ENCODE data around the gene CADPS2.
"Not testable (repeated sequence)": the region's sequence is repeated elsewhere in the genome, so short reads cannot be mapped to it uniquely, and the experiment has no call there.

CADPS2 gene

DNA sequence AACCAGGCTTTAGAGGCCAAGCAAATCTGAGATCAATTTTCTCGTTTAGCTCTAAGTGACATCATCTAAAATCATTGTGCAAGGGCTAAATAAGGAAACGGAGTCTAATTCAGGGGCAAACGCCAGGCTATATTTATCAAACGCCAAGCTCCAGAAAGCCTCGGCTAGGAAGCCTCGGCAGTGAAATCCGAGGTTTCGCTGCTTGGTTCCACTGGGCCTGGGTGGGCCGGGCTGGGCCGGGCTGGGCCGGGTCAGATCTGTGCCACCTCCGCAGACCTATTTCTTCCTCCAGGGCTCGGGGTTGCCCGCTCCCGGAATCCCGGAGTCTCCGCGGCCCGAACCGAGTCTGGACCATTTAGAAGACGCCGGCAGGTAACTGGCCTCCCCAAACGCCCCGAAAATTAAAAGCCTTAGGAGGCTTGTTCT lies 581.3 kb downstream of the CADPS2 start:
- DNase-seq, result no peak

DNA sequence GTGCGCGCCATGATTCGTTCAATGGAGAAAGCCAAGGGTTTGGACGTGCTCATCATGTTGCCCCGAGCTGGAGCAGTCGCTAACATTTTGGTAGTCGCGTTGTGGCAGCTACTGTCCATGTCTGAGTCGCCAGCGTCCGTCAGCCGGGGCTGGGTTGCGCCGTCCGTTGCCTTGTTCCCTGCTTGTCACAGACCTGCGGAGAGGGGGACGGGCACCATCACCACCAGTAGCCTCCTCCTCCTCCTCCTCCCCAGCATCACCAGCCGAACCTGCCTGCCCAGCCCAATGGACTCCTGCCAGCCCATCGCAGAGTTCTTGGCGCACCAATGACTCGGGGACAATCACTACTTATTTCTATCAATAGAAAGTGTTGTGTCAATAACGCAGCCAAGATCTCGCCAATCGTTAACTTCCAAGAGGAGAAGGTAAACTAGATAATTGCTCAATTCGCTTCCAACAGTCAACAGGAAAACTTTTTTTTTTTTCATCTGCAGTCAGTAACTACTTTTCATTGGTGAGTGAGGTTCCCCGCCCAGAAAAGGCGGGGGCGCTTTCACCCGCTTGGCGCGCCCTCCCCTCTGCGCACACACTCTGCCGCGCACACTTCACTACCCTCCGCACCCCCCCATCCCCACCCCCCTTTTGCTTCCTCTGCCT lies 581.8 kb downstream of the CADPS2 start, which contains the start of gene FEZF1:
TSS of gene FEZF1 (minus strand) at position 432 of the 657 bp plus-strand sequence. CDS start at position 119, 313 bp downstream.
- no peak for DNase-seq

DNA sequence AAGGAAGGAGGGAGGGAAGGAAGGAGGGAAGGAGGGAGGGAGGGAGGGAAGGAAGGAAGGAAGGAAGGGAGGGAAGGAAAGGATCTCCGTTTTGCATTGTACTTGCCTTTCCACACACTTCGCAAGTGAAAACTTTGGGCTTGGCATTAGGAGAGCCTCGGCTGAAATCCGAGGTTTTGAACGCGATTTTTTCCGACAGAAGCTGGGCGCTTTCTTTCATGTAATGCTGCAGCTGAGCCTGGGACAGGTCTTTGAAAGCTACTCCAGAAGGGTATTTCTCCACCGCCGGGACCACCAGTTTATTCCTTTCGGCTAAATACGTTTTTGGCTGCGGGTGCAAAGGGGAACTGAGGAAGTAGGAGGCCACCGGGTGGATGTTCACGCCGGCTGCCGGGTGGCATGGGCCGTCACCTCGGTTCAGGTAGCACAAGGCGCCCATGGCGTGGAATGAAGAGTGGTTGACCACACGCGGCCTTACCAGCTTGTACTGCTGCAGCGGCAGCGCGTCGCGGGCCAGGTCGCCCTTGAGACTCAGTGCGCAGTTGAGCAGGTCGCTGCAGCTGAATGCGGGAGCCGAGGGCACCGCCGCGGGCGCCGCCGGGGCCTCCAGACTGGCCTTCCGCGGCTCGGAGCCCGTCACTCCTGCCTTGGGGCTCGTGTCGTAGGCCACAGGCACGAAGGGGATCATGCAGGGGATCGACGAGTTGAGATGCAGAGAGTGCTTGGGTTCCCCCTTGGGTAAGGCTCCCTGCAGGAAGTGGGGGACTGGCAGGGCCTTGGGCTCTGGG lies 582.5 kb downstream of the CADPS2 start:
- no peak for DNase-seq

DNA sequence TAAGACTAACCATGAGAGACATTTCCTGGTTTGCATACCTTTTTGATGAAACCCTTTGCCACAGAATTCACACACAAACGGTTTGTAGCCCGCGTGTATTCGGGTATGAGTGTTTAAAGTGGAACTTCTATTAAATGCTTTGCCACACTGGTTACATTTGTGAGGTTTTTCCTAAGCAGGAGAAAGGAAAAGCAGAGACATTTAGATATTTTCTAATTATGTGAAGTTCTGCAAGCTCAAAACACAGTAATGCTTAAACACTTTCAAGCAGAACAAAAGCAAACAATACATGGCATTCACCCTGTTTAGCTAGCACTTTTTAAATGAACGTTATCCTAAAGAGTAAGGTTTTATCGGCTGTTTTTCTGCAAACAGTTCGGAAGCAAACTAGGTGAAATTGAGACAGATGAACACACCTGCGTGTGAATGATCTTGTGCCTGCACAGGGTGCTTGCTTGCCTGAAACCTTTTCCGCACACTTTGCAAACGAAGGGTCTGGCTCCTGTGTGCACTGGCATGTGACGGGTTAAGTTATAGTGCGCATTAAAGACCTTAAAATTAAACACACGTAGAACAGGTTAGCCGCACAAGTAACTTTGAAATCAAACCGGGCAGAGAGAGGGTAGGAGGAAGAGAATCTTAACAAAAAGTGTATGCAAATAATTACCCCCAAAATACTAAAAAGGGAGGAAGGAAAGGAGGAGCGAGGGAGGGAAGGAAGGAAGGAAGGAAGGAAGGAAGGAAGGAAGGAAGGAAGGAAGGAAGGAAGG lies 583.3 kb downstream of the CADPS2 start:
- no peak for DNase-seq

DNA sequence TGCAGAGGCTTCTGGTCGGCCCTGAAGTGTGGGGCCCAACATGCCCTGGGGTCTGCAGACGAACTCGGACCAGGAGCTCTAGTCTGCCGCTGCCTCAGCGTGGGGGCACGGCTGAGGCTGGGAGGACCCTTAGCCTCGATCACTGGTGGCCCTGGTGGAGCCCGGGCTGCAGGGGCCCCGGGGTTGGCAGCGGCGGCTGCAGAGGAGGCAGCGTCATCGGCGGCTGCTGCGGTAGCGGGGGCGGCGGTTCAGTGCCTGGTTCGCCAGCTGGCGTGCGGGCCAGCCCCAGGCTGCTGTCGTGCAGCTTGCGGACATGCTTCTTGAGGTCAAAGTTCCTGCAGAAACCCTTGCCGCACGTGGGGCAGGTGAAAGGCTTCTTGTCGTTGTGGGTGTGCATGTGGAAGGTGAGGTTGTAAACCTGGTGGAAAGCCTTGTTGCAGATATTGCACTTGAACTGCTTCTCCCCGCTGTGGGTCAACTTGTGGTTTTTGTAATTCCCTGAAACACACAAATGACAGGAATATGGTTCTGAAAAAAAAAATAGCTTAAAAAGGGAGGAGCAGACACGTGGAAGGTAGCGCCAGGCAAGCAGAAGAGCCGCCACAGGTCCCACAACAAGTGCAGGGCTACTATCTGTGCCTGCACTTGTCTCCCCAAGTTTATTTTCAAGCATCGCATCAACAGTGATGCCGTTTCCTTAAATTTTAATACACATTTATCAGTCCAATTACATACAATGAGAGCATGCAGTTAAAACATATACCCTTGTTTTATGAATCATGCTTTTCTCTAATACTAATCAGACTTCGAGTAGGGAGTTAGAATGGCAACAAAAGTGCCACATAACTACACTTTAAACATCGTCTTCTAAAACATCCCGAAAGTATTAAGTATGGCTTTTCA lies 584.2 kb downstream of the CADPS2 start:
- DNase-seq, result no peak

DNA sequence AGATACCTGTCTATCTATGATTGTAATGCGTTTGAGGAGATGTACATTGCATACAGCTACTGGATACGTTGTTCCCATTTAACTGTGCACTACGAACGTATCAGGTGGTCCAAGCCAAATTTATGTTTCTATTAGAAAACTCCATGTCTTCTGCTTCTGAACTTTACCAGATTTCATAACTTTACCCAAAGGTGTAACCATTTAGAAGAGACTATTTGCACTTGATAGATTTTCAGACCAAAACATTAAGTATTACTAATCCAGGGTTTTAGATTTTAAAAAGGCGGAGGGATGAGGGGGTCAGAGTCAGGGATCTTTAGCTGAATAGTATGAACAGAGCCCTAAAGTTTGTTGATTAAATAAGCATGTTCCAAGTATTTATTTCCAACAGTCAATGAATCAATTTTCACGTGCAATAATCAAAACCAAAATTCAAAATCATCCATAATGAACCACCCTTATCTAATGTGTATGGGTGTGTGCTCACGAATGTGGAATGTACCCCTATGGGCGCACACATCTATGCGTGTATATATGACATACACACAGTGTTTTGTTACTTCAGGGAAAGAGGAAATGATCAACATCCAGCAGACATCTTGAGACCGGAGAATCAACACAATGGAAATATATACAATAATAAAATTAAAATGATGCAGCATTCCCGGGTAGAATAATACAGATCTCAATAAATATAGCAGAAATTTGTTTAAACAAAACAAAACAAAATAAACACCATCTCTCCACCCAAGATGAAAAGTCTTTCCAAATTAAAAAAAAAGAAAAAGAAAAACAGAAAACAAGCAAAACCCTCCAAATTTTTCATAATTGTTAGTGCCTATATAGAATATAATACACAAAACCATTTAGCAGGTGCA lies 585.1 kb downstream of the CADPS2 start:
- DNase-seq, result no peak

DNA sequence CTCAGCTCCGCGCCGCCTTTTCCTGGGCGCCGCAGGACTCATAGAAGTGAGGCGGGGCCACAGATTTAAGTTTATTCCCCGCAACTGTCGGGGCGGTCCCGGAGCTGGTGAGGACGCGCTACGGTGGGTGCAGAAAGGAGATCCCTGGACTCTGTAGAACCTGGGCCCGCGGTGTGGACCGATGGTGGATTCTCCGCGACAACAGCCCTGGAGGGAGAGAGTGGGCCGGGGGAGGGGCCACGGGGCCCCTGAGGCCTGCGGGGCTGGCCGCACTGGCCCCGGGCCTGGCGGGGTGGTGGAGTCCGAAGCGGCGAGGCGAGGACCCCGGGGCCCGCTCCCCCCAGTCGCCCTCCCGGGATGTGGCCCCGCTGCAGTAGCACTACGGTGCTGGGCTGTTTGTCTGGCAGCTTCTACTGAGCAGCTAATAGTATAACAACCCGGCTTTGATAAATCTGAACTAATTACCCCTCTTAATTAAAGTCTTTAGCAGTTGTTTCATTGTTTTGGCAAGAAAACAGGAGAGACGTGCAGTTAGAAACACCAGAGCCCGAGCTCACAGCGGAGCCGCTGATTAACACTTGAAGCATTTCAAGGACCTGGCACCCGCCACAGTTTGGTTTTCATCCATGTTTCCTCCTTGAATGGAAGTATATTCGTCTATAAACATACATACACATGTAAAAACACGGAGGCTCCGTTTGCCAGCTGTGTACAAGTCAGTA lies 585.9 kb downstream of the CADPS2 start:
- DNase-seq, result no peak

DNA sequence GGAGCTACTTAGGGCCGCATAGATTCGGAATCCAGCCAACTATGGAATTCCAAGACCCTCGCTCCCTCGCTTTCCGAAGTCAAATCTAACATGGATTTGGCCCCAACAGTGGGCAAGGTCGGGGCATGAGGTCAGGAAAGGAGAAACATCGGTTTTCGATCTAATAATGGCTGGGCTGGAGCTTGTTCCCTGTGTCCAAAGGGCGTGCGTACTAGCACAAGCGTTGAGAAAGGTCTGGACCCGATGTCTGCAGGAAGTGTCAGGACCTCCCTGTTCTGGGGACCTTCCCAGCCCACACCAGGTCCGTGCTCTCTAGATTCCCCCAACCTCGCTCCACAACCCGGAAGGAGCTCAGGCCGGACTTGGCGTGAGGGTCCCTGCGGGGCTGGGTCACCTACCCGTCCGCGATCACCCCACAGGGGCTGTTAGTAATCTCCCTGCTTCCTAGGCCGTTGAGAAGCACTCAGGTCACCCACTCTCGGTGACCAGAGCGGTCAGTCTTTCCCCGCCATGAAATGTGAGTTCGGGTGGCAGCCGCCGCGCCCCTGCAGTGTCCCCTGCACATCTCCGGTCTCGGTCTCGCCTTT lies 586.5 kb downstream of the CADPS2 start:
- DNase-seq, result no peak

DNA sequence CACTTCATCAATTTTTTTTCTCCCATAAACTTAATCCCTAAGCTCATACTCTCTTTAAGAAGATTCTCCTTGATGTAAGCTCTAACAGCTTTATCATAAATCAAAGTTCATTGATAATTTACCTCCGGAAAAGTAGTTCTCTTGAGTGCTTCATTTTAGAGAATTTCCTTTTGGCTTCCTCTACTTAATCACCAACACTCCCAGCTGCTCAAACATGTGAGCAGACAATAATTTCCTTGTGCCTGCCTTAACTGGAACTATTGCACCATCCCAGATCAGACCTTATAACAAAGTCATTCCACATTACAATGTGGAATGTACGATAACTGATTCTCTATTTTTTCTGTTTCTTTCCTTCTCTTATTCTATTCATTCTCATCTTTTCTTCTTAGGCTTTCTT lies 587.6 kb downstream of the CADPS2 start:
- DNase-seq, result no peak

DNA sequence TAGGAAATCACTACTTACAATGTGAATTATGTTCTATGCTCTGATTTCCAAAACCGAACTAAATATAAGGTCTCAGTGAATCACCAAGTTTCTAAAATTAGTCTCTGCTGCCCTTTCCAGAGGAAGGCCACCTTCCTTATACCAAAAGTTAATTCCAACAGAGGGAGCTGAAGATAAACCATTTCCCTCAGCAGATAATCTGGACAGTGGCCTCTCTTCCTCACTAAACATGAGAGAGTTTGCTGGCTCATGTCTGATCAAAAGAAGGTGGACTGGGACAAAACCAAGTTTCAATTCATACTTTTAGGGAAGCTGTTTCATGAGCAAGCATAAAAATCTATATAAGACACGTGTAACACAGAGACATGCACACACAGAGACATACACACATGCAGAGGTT lies 588.1 kb downstream of the CADPS2 start:
- DNase-seq, result no peak

DNA sequence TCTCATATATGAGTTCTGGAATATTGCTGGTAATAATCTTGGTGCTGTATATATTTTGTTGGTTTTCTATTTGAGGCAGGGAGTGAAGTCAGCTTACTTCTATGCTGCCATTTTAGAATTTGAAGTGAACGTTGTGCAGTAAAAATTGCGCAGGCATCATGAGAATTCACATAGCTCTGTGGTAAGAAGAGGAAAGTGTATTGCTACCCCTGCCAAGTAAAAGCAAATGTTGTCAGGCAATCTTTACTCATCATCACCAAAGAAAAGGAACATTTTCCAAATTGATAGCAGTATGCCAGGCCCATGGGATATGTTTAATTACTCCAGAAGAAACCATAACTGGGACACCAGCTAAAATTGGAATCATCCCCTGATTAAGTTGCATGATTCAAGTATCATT lies 595.1 kb downstream of the CADPS2 start:
- DNase-seq, result no peak

DNA sequence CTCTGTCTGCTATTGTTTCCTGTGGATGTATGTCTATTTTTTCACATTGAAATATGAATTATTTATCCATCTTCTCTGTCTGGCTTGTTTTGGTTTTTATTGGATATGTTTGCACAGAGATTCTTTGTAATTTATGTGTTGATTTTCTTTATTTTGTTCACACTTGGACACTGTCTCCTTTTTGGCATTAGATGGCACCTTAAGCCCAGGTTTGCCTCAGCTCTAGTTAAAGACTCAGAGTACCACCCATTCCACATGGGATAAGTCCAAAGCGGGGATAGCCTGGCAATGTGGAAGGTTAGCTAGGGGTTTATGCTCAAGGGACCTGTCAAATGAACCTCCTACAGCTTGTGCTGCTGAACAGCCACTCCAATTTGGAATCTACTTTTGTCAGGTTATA lies 595.8 kb downstream of the CADPS2 start:
- no peak for DNase-seq

DNA sequence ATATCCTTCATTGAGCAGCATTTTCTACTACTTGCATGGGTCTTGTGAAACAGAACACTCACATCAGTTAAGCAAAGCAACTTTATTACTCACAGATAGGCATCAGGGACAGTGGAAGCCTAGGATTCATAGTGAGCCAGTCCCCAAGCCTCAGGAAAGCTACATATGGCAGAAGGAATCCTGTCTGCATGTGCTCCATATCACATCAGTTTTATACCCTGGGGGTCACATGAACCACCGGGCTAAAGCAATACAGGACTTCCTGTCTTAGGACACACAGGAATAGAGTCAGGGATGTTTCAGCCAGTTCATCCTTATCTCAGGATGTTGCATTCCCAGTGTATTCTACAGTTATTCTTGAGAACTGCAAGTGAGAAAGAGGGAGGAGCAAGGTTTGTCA lies 596.8 kb downstream of the CADPS2 start:
- no peak for DNase-seq

DNA sequence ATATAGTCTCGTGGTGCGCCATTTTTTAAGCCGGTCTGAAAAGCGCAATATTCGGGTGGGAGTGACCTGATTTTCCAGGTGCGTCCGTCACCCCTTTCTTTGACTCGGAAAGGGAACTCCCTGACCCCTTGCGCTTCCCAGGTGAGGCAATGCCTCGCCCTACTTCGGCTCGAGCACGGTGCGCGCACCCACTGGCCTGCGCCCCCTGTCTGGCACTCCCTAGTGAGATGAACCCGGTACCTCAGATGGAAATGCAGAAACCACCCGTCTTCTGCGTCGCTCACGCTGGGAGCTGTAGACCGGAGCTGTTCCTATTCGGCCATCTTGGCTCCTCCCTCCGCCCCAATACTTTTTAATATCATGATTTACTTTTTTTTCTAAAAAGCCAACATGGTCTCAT lies 601.7 kb downstream of the CADPS2 start:
- not testable (repeated sequence) for DNase-seq

DNA sequence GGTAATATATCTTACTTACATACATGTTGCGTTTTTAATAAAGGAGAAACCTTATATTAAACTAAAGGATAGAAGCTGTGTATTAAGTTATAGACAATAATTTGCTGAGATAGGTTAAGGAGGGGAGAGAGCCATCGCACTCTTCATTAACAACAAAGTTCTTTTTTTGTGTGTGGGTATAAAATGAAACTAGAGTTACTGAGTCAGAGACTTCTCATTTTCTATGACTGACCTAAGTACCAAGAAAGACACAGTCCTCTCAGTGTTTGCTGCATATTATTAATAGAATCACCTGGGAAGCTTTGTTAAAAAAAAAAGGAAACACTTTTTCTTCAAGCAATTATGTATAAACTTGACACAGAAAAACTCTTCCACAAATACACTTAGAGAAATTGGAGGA lies 613.1 kb downstream of the CADPS2 start:
- DNase-seq, result no peak

DNA sequence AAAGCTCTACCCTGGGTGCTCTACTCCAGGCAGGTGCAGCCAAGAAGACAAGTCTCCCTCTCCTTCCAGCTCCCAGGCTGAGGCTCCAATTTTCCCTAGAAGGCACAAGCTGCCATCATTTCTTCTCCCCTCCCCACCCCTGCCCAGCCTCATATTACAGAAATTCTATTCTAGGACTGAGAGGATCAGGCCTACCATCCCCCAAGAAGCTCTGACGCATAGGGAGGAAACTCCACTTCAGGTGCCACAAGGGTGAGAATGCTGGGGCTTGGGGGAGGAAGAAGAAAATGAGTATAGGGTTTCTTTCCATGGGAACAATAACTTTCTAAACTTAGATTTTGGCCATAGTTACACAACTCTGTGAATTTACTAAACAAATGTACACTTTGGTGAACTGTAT lies 617.0 kb downstream of the CADPS2 start:
- DNase-seq, result no peak

Measured in activated naive CD4-positive, alpha-beta T cell treated with Interleukin-2 at 50 U/mL for 16 hours (primary cell).